GM20000 (cell line): ENCODE data around the gene CD151.
A peak's percentile ranks its signal among the peaks of the same experiment; 100 is the strongest.

Experiments
- DNase-seq: peaks from one replicate; pipeline ENCODE4 v3.0.0; 2012; ENCODE audit warnings: low spot score
- TF ChIP-seq, protein P1 (sequence below): IDR thresholded peaks from 2 replicates; pipeline ENCODE4 v1.5.1; 2012; ENCODE audit warnings: mild to moderate bottlenecking, control low read depth; ENCODE audit errors: extremely low read depth, missing control alignments

CD151 gene

DNA sequence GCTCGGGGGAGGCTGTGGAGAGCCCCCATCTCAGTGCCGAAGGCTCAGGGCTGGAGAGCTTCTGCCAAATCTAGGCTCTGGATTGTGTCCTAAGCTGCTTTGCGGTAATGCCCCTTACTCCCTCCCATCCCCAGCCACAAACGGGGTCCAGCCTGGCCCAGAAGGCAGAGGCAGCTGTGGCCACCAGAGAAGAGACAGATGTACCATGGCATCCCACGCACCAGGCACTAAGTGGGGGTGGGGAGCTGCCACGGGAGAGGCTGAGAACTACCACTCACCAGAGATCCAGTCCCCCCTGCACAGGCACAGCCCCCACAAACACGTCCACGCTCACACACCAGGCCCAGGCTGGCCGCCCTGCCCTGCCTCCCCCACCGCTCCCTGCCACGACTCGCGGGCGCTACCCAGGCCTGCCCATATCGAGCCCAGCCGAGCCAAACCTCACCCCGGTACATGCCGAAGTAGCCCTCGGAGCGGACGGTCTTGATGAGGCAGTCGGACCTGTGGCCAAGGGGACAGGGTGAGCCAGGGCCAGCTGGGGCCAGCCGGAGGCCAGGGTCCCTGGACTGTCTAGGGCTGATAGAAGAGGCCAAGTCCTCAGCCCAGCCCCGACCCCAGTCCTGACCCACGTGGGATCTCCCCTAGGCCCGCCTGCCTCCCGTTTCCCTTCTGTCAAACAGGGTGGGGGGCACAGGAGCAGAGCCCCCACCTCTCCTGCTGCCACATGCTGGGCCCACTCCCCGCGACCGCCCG lies 38.6 kb upstream of the CD151 start:
- DNase-seq, result no peak
- TF ChIP-seq, protein P1, sequence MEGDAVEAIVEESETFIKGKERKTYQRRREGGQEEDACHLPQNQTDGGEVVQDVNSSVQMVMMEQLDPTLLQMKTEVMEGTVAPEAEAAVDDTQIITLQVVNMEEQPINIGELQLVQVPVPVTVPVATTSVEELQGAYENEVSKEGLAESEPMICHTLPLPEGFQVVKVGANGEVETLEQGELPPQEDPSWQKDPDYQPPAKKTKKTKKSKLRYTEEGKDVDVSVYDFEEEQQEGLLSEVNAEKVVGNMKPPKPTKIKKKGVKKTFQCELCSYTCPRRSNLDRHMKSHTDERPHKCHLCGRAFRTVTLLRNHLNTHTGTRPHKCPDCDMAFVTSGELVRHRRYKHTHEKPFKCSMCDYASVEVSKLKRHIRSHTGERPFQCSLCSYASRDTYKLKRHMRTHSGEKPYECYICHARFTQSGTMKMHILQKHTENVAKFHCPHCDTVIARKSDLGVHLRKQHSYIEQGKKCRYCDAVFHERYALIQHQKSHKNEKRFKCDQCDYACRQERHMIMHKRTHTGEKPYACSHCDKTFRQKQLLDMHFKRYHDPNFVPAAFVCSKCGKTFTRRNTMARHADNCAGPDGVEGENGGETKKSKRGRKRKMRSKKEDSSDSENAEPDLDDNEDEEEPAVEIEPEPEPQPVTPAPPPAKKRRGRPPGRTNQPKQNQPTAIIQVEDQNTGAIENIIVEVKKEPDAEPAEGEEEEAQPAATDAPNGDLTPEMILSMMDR, result no peak

DNA sequence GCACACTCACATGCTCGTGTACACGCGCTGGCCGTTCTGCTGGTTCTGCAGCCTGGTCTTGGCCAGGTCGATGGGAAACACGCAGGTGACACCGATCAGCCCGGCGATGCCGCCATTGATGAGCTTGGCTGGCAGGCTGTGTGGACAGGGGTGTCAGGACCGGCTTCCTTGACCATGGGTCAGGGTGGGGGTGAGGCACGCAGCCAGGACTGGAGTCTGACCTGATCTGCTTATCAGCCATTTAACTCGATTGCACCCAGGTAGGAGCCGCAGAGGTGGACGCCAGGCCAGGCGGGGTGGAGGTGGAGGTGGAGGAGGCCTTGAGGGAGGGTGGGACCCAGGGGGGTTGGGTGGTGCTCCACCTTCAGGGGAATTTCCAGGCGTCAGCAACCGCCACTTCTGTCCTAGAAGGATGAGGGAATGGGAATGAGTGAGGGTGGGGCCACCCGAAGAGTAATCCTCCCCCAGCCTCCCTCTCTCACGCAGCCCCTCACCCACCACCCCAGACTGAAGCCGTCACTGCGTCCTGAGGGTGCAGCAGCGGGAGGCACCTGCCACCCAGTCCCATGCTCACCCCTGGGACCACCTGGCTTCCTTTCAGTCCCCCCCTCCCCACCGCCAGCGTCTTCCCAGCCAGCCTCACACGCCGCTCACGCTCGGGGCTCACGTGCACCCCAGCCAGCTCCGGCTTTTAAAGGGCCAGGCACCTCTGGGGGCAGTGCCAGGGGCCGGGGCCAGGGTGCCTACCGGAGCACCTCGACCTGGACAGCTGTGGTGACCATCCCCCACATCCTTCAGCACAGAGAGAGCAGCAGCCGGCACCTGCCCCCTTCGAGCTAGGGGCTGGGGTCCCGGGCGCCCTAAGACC lies 37.8 kb upstream of the CD151 start:
- no peak for DNase-seq
- TF ChIP-seq, protein P1, result no peak

DNA sequence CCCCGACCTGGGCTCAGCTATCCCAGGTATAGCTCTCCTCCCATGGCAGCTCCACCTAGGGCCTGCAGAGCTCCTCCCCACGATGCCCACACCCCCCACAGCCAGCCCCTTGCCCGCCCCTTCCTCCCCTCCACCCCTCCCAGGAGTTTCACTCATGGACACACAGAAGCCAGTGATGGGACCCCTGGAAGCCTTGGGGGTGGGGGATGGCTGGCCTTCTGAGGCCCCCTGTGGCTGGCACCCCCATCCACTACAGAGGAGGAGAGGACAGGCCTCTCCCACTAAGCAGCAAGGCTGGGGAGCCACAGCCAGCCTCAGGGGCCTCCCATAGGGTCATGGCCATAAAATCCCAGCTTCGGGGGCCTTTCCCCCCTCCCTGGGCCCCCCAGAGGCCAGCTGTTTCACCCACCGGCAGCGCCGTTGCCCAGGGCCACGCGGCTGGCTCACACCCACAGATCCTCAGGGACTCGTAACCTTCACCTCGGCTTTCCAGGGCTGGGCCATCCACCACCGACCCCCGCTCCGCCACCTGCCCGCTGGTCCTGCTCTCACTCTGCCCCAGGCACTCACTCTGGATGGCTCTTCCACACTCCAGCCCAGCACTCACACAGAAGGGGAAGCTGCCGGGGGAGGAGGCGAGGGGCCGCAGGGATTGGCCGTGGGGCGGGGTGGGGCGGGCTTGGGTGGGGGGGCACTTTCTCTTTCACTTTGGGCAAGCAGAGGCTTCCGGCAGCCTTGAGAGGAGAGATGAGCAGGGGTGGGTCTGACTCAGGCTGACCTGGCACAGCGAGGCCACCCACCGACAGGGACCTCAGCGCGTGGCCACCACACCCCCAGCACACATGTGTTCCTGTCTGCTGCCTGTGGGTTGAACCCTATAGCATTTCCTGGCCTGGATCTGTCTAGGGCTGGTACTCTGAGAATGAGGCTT lies 36.9 kb upstream of the CD151 start:
- TF ChIP-seq, protein P1, result no peak
- DNase-seq, result peak; percentile 96

DNA sequence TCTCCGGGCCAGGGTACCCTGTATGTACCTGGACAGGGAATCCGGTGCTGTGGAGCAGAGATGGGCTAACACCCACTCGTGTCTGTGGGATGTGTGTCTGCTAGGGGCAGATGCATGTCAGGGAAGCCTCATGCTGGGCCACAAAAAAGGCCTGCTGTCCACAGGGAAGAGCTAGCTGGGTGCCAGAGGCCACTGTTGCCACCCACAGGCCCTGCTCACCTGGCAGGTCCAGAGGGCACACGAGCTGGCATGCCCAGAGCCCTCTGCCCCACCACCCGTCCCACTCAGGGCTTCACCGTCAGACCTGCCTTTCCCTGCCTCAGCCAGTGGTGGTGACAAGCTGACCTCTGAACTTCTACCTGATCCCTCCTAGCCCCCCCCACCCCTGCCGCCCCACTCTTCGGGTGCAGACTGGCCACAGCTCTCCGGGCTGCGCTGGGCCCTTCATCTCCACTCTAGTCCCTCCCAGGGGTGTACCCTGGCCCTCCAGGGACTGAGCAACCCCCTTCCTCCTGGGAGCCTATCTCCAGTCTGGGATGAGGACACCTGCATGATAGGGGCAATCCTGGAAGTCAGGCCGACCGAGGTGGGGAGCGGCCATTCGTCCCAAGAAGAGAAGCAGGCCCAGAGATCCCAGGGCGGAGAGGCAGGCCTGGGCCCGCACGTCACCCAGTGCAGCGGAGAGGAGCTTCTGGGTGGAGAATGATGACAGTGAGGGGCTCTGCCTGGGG lies 36.0 kb upstream of the CD151 start:
- TF ChIP-seq, protein P1, result no peak
- DNase-seq, result no peak

DNA sequence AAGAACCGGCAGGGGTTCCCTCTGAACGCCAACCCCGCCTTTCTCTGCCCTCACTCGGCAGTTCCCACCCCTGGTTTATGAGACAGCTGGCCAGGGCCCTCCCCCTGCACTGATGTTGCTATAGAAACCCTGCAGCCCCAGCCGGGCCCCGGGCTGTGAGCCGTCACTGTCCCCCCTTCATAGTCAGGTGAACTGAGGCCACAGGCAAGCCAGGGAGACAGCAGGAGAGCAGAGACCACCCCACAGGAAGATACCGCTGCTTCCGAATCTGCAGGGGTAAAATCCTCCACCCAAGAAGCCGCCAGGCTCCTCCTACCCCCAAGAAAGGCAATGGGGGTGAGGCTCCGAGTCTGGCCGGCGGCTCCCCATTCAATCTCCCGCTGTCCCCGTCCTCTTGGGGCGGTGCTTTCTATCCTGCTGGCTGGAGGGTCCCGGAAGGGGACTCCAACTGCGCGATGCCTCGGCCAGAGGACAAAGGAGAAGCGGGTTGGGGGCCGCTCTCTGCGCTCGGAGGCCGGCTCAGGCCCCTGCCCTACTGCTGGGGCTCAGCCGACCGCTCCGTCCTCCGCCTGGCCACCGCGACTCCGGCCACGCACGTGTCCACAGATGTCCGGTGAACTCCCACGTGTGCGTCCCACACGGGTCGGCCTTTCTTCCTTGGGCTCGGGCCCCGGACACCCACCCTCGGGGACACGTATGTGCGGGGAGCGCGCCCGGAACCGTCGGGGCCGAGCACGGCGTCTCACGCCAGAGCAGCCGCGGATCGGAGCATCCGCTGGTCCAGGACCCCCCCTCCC lies 35.3 kb upstream of the CD151 start:
- TF ChIP-seq, protein P1, result no peak
- DNase-seq, result peak; percentile 91

DNA sequence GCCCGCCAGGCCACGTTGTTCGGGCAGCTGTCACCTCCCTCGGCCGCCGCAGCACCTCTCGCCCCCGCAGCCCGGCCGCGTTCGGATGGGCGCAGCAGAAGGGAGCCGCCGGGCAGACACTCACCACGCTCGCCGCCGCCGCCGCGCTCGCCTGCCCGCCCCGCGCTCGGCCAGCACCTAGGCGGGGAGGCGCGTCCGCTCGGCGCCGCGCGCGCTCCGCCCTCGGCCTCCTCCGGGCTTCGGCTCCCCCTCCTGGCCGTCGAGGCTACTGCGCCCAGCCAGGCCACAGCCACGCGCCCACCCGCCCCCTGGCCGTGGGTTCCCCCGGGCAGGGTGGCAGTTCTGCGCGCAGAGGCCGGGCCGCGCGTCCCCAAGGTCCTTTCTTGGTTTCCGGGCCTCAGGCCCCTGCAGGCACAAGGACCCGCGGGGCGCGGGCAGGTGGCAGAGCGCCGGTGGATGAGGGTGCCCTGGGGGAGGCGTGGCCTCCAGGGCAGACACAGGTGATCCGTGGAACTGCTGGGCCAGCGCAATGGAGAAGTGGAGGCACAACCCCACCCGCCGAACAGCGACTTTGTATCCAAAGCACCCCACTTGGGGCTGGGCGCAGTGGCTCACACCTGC lies 34.5 kb upstream of the CD151 start, which contains the start of gene SLC25A22:
Gene SLC25A22, minus strand, starts transcription at position 189 of the 621 bp plus-strand sequence. CDS start 3,275 bp downstream, outside the sequence.
- DNase-seq, result peak; percentile 98
- TF ChIP-seq, protein P1, result peak; percentile 95
